K562 (cell line): ENCODE measurements around the gene DMGDH.

ENCODE experiments used
- BRD4 ChIP-seq: fragments of 200-600 bp; sonication (generic); IDR thresholded peaks from 2 replicates; pipeline ENCODE4 v1.6.1; 2017; ENCODE audit warnings: inconsistent platforms
- CHD2 ChIP-seq: IDR thresholded peaks from 2 replicates; pipeline ENCODE4 v1.6.1; 2011; ENCODE audit warnings: low read depth, low read length
- FOXM1 ChIP-seq, 2 experiments: fragments of 450-650 bp in 1 of 2; sonication (generic) in 1 of 2; formaldehyde crosslinking in 1 of 2; IDR thresholded peaks; 2 replicates each; pipeline versions ENCODE4 v1.6.1 to v1.9.0; 2017 to 2022; ENCODE audit warnings: low read depth in 2 of 2, mild to moderate bottlenecking in 2 of 2, missing genetic modification reagents in 1 of 2, moderate library complexity in 1 of 2
- HMGN3 ChIP-seq: IDR thresholded peaks from 2 replicates; pipeline ENCODE4 v1.6.1; 2011; ENCODE audit warnings: borderline replicate concordance, low read depth, mild to moderate bottlenecking, mixed read lengths, low read length; ENCODE audit not compliant: insufficient read length; ENCODE audit errors: extremely low read depth
- NFE2 ChIP-seq: IDR thresholded peaks from 2 replicates; pipeline ENCODE4 v1.6.1; 2014; ENCODE audit warnings: antibody characterized with exemption, low read depth
- NR2C2 ChIP-seq, 2 experiments: fragments of 200-800 bp in 1 of 2; sonication (Bioruptor generic) in 1 of 2; sonication (generic) in 1 of 2; formaldehyde crosslinking in 1 of 2; IDR thresholded peaks; 2 replicates each; pipeline versions ENCODE4 v1.6.1 to v1.8.0; 2016 to 2022; ENCODE audit warnings: mild to moderate bottlenecking in 1 of 2, missing compliant biosample characterization in 1 of 2, missing genetic modification characterization in 1 of 2, missing genetic modification reagents in 1 of 2
- PHF20 ChIP-seq: fragments of 450-650 bp; IDR thresholded peaks from 2 replicates; pipeline ENCODE4 v1.6.1; 2018; ENCODE audit not compliant: partially characterized antibody
- ZBTB8A ChIP-seq: fragments of 450-650 bp; IDR thresholded peaks from 2 replicates; pipeline ENCODE4 v1.6.1; 2018; ENCODE audit warnings: mild to moderate bottlenecking, moderate library complexity; ENCODE audit not compliant: partially characterized antibody
- TF ChIP-seq, protein P1 (sequence below), 3 experiments: IDR thresholded peaks in 2 of 3; conservative IDR thresholded peaks in 1 of 3; 2 replicates each; pipeline ENCODE4 v1.5.1; 2011 to 2012; ENCODE audit warnings: low read length in 3 of 3, mild to moderate bottlenecking in 3 of 3, control low read depth in 2 of 3, improper control_type of control experiment in 1 of 3, inconsistent platforms in 1 of 3, low read depth in 1 of 3, mixed read lengths in 1 of 3, moderate library complexity in 1 of 3; ENCODE audit not compliant: insufficient read depth in 2 of 3
- TF ChIP-seq, protein P2 (sequence below): sonication (generic); formaldehyde crosslinking; IDR thresholded peaks from 2 replicates; pipeline ENCODE4 v1.8.1; 2022; ENCODE audit warnings: missing genetic modification reagents

DNA sequence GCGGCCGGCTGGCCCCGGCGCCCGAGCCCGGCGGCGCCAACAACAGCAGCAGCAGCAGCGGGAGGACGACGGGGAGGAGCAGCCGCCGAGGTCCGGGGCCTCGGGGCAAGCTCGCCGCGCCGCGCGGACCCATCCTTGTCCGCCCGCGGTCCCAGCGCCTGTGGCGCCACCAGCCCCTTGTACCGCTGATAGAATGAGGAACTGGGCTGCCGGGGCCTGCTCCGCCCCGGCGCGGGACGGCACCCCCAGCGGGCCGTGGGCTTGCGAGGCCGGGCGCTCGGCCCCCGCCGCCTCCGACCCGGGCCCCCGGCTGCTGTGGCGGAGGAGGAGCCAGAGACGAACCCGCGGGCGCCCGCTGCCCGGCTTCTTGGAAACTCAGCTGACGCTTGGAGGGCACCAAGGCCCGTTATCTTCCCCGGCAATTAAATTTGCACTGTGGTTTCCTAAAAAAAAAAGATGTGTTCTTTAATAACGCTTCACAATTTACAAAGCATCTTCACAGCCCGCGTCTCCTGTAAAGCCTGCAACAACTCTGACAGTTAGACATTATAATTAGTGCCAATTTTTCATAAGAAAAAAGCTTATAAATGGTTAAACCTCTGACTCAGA, 84.3 kb downstream of the DMGDH start, which contains the start of gene ARSB:
- TF ChIP-seq NR2C2 (CRISPR knock-in tag; IDR thresholded peaks at IDR 0.05) (no peak), NR2C2 (tag; IDR thresholded peaks at IDR 0.05) (peak; percentile 39; the same call in 1 of the 2 replicates), ZBTB8A (no peak), NFE2 (no peak), FOXM1 (IDR thresholded peaks at IDR 0.05; ENCODE audit: low read depth) (no peak), FOXM1 (CRISPR knock-in tag; IDR thresholded peaks at IDR 0.05; ENCODE audit: low read depth) (no peak), HMGN3 (no peak), BRD4 (no peak), CHD2 (no peak), PHF20 (no peak)
- TF ChIP-seq, protein P1, sequence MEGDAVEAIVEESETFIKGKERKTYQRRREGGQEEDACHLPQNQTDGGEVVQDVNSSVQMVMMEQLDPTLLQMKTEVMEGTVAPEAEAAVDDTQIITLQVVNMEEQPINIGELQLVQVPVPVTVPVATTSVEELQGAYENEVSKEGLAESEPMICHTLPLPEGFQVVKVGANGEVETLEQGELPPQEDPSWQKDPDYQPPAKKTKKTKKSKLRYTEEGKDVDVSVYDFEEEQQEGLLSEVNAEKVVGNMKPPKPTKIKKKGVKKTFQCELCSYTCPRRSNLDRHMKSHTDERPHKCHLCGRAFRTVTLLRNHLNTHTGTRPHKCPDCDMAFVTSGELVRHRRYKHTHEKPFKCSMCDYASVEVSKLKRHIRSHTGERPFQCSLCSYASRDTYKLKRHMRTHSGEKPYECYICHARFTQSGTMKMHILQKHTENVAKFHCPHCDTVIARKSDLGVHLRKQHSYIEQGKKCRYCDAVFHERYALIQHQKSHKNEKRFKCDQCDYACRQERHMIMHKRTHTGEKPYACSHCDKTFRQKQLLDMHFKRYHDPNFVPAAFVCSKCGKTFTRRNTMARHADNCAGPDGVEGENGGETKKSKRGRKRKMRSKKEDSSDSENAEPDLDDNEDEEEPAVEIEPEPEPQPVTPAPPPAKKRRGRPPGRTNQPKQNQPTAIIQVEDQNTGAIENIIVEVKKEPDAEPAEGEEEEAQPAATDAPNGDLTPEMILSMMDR (IDR thresholded peaks at IDR 0.05 in 2 of 3, conservative IDR thresholded peaks at IDR 0.05 in 1 of 3; ENCODE audit: insufficient read depth in 2 of 3, low read depth in 1 of 3, low read length in 3 of 3) = no peak
- TF ChIP-seq, protein P2, sequence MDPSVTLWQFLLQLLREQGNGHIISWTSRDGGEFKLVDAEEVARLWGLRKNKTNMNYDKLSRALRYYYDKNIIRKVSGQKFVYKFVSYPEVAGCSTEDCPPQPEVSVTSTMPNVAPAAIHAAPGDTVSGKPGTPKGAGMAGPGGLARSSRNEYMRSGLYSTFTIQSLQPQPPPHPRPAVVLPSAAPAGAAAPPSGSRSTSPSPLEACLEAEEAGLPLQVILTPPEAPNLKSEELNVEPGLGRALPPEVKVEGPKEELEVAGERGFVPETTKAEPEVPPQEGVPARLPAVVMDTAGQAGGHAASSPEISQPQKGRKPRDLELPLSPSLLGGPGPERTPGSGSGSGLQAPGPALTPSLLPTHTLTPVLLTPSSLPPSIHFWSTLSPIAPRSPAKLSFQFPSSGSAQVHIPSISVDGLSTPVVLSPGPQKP = no peak
